DOHH2 (cell line): ENCODE measurements around the gene PCDHGC5.

ENCODE experiments used
- EZH2phosphoT487 ChIP-seq: fragments of 200-600 bp; sonication (generic); IDR thresholded peaks from 2 replicates; pipeline ENCODE4 v1.6.1; 2017; ENCODE audit warnings: borderline replicate concordance, mild to moderate bottlenecking, antibody characterized with exemption, low read length, moderate library complexity, mixed read lengths
- TF ChIP-seq, protein P1 (sequence below): fragments of 200-600 bp; sonication (generic); IDR thresholded peaks from one replicate; pipeline ENCODE4 v1.5.1; 2014; ENCODE audit warnings: antibody characterized with exemption, mild to moderate bottlenecking, low read depth, low read length; ENCODE audit not compliant: poor library complexity, severe bottlenecking

DNA sequence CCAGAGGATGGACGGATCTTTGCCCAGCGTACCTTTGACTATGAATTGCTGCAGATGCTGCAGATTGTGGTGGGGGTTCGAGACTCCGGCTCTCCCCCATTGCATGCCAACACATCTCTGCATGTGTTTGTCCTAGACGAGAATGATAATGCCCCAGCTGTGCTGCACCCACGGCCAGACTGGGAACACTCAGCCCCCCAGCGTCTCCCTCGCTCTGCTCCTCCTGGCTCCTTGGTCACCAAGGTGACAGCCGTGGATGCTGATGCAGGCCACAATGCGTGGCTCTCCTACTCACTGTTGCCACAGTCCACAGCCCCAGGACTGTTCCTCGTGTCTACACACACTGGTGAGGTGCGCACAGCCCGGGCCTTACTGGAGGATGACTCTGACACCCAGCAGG, 1.9 kb downstream of the PCDHGC5 start:
- TF ChIP-seq, protein P1, sequence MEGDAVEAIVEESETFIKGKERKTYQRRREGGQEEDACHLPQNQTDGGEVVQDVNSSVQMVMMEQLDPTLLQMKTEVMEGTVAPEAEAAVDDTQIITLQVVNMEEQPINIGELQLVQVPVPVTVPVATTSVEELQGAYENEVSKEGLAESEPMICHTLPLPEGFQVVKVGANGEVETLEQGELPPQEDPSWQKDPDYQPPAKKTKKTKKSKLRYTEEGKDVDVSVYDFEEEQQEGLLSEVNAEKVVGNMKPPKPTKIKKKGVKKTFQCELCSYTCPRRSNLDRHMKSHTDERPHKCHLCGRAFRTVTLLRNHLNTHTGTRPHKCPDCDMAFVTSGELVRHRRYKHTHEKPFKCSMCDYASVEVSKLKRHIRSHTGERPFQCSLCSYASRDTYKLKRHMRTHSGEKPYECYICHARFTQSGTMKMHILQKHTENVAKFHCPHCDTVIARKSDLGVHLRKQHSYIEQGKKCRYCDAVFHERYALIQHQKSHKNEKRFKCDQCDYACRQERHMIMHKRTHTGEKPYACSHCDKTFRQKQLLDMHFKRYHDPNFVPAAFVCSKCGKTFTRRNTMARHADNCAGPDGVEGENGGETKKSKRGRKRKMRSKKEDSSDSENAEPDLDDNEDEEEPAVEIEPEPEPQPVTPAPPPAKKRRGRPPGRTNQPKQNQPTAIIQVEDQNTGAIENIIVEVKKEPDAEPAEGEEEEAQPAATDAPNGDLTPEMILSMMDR = no peak
- no peak for TF ChIP-seq EZH2phosphoT487
